IMR-90 (cell line): Measurements from ENCODE around the gene HAND1. TPM values are rescaled to one million over a fixed set of nuclear protein-coding genes. Genes with fewer than 3 reads are reported as not detected.

Source experiments
- ATAC-seq: fragments of 200-7000 bp; cut with Tn5 transposase; 2 replicates; pipeline ENCODE4 v1.9.1; 2020; ENCODE audit warnings: low read depth, mild to moderate bottlenecking, moderate library complexity
- BruUV-seq: library from RNA; stranded (reverse); fragments of 400-500 nt; replicated peaks from 2 replicates; lab custom pipeline; 2021; lab: Mats Ljungman, UMichigan
- CTCF ChIA-PET: fragments of 300-600 bp; formaldehyde crosslinking; extraction: SDS; loops from one replicate; lab custom pipeline; 2021; ENCODE audit warnings: antibody characterized with exemption; lab: Yijun Ruan, JAX
- POLR2A ChIA-PET: fragments of 300-600 bp; sonication (Branson Sonifier 250); formaldehyde crosslinking; loops from one replicate; lab custom pipeline; 2022; ENCODE audit warnings: antibody characterized with exemption; ENCODE audit not compliant: unreplicated experiment; lab: Charles Lee
- DNase-seq: peaks from one replicate; pipeline ENCODE4 v3.0.0; 2013
- H2AFZ ChIP-seq: replicated peaks from 2 replicates; pipeline ENCODE3; 2013; ENCODE audit warnings: low read length, mild to moderate bottlenecking; ENCODE audit not compliant: poor library complexity
- H2AK5ac ChIP-seq: 2 replicates; pipeline ENCODE4 v1.6.1; 2013; ENCODE audit warnings: low read depth, low read length, inconsistent platforms
- H2AK9ac ChIP-seq: replicated peaks from 2 replicates; pipeline ENCODE3; 2013; ENCODE audit warnings: mild to moderate bottlenecking, low read depth, low read length, moderate library complexity; ENCODE audit not compliant: poor library complexity
- H2BK120ac ChIP-seq: 2 replicates; pipeline ENCODE4 v1.6.1; 2013; ENCODE audit warnings: low read depth, low read length, inconsistent platforms
- H2BK15ac ChIP-seq: 3 replicates; pipeline ENCODE4 v1.6.1; 2013; ENCODE audit warnings: low read depth, low read length, inconsistent platforms
- H2BK20ac ChIP-seq: 2 replicates; pipeline ENCODE4 v1.6.1; 2013; ENCODE audit warnings: low read depth, mild to moderate bottlenecking, inconsistent platforms, low read length, moderate library complexity
- H2BK5ac ChIP-seq: 2 replicates; pipeline ENCODE4 v1.6.1; 2013; ENCODE audit warnings: mild to moderate bottlenecking, low read depth, low read length, inconsistent platforms; ENCODE audit not compliant: poor library complexity, severe bottlenecking
- H3K14ac ChIP-seq: replicated peaks from 2 replicates; pipeline ENCODE4 v1.6.1; 2013; ENCODE audit warnings: low read depth, low read length, inconsistent platforms
- H3K18ac ChIP-seq: 2 replicates; pipeline ENCODE4 v1.6.1; 2013; ENCODE audit warnings: low read depth, low read length, control low read depth
- H3K23ac ChIP-seq: 2 replicates; pipeline ENCODE4 v1.6.1; 2013; ENCODE audit warnings: low read depth, low read length, inconsistent platforms
- H3K27ac ChIP-seq: 2 replicates; pipeline ENCODE4 v1.5.1; 2013; ENCODE audit warnings: mild to moderate bottlenecking, control low read depth, low read length; ENCODE audit not compliant: insufficient read depth
- H3K27me3 ChIP-seq: 2 replicates; pipeline ENCODE4 v1.6.1; 2013; ENCODE audit warnings: low read length; ENCODE audit not compliant: control insufficient read depth, insufficient read depth
- H3K36me3 ChIP-seq: 2 replicates; pipeline ENCODE4 v1.6.1; 2013; ENCODE audit warnings: low read length, mixed read lengths; ENCODE audit not compliant: control insufficient read depth, insufficient read depth
- H3K4ac ChIP-seq: 2 replicates; pipeline ENCODE4 v1.6.1; 2013; ENCODE audit warnings: low read depth, low read length, inconsistent platforms
- H3K4me1 ChIP-seq: 2 replicates; pipeline ENCODE4 v1.6.1; 2013; ENCODE audit warnings: low read length, mixed read lengths; ENCODE audit not compliant: control insufficient read depth, insufficient read depth
- H3K4me2 ChIP-seq: 2 replicates; pipeline ENCODE4 v1.6.1; 2013; ENCODE audit warnings: low read depth, mild to moderate bottlenecking, control low read depth, low read length, moderate library complexity
- H3K4me3 ChIP-seq: 2 replicates; pipeline ENCODE4 v1.5.1; 2013; ENCODE audit warnings: low read depth, mild to moderate bottlenecking, control low read depth, low read length, moderate library complexity; ENCODE audit not compliant: insufficient read depth
- H3K56ac ChIP-seq: 2 replicates; pipeline ENCODE4 v1.6.1; 2013; ENCODE audit warnings: low read length, inconsistent platforms; ENCODE audit not compliant: insufficient read depth; ENCODE audit errors: extremely low read depth
- H3K79me1 ChIP-seq, 2 experiments: 2 replicates each; pipeline ENCODE4 v1.6.1; 2013; ENCODE audit warnings: low read length in 2 of 2, inconsistent platforms in 1 of 2, low read depth in 1 of 2
- H3K9ac ChIP-seq: 2 replicates; pipeline ENCODE4 v1.6.1; 2013; ENCODE audit warnings: low read depth, low read length, control low read depth
- H3K9me1 ChIP-seq: 2 replicates; pipeline ENCODE4 v1.6.1; 2013; ENCODE audit warnings: low read length, inconsistent platforms; ENCODE audit not compliant: insufficient read depth
- H3K9me3 ChIP-seq: 2 replicates; pipeline ENCODE4 v1.6.1; 2013; ENCODE audit warnings: low read length; ENCODE audit not compliant: control insufficient read depth, insufficient read depth
- H4K20me1 ChIP-seq: 2 replicates; pipeline ENCODE4 v1.6.1; 2013; ENCODE audit warnings: low read length, inconsistent platforms; ENCODE audit not compliant: insufficient read depth
- H4K5ac ChIP-seq: 2 replicates; pipeline ENCODE4 v1.6.1; 2013; ENCODE audit warnings: mild to moderate bottlenecking, low read depth, low read length, control low read depth
- H4K8ac ChIP-seq, 2 experiments: 2 replicates each; pipeline ENCODE4 v1.6.1; 2013; ENCODE audit warnings: low read depth in 2 of 2, low read length in 2 of 2, control low read depth in 1 of 2, inconsistent platforms in 1 of 2
- H4K91ac ChIP-seq: 2 replicates; pipeline ENCODE4 v1.6.1; 2013; ENCODE audit warnings: low read depth, low read length, inconsistent platforms; ENCODE audit not compliant: insufficient read depth
- BHLHE40 ChIP-seq: fragments of 150-350 bp; IDR thresholded peaks from 2 replicates; pipeline ENCODE4 v1.6.1; 2016; ENCODE audit warnings: mild to moderate bottlenecking, low read depth, low read length
- CEBPB ChIP-seq: IDR thresholded peaks from 2 replicates; pipeline ENCODE4 v1.6.1; 2012; ENCODE audit warnings: low read depth, low read length, improper control_type of control experiment
- CHD1 ChIP-seq: IDR thresholded peaks from 2 replicates; pipeline ENCODE4 v1.6.1; 2012; ENCODE audit warnings: low read depth, low read length, improper control_type of control experiment
- ELK1 ChIP-seq: fragments of 150-350 bp; IDR thresholded peaks from 2 replicates; pipeline ENCODE4 v1.6.1; 2016; ENCODE audit warnings: low read depth, mild to moderate bottlenecking, low read length, moderate library complexity, borderline replicate concordance
- FOS ChIP-seq: fragments of 150-350 bp; IDR thresholded peaks from 2 replicates; pipeline ENCODE4 v1.6.1; 2016; ENCODE audit warnings: low read depth, low read length
- MAFK ChIP-seq: IDR thresholded peaks from 2 replicates; pipeline ENCODE4 v1.6.1; 2012; ENCODE audit warnings: low read depth, low read length, improper control_type of control experiment
- MAZ ChIP-seq: IDR thresholded peaks from 2 replicates; pipeline ENCODE4 v1.6.1; 2012; ENCODE audit warnings: low read depth, mild to moderate bottlenecking, low read length, improper control_type of control experiment, moderate library complexity, borderline replicate concordance
- MXI1 ChIP-seq: IDR thresholded peaks from 2 replicates; pipeline ENCODE4 v1.6.1; 2012; ENCODE audit warnings: low read depth, mild to moderate bottlenecking, low read length, moderate library complexity, borderline replicate concordance
- NFE2L2 ChIP-seq: fragments of 150-350 bp; IDR thresholded peaks from 2 replicates; pipeline ENCODE4 v1.6.1; 2016; ENCODE audit warnings: low read depth, mild to moderate bottlenecking, low read length
- RAD21 ChIP-seq: IDR thresholded peaks from 2 replicates; pipeline ENCODE4 v1.6.1; 2012; ENCODE audit warnings: low read length, improper control_type of control experiment
- RCOR1 ChIP-seq: IDR thresholded peaks from 2 replicates; pipeline ENCODE4 v1.6.1; 2012; ENCODE audit warnings: mild to moderate bottlenecking, low read length, improper control_type of control experiment; ENCODE audit not compliant: insufficient replicate concordance
- WGBS, 2 experiments: methylation state at CpG; one replicate each; pipeline versions ENCODE4 v1.1.5 to v1.1.7; 2013; ENCODE audit warnings: missing lambda C conversion rate in 2 of 2; ENCODE audit not compliant: insufficient read length in 1 of 2; ENCODE audit errors: extremely low coverage in 2 of 2; 5-methylcytosine and 5-hydroxymethylcytosine counted together
- dilution Hi-C: fragments of 300-500 bp; cut with HindIII; formaldehyde crosslinking; loops from one replicate; pipeline ENCODE4 v1.14.3; 2018; ENCODE audit warnings: low sequenced_read_pairs; ENCODE audit not compliant: unreplicated experiment
- in situ Hi-C: fragments of 300-500 bp; cut with MboI; formaldehyde crosslinking; loops from 3 replicates; pipeline ENCODE4 v1.14.3; 2019; ENCODE audit warnings: low sequenced_read_pairs, inconsistent platforms, mixed read lengths
- intact Hi-C: fragments of 100-400 bp; cut with micrococcal nuclease; formaldehyde crosslinking; loops from 2 replicates; pipeline ENCODE4 v1.10.0; 2022
- polyA plus RNA-seq, 3 experiments: library from polyadenylated mRNA; depleted of rRNA; stranded (reverse); fragments of >200 nt; gene quantifications; 2 replicates each; pipeline ENCODE4 v1.2.3, GENCODE V29; 2012; ENCODE audit warnings: low replicate concordance in 1 of 3
- total RNA-seq: library from RNA; depleted of rRNA; stranded (reverse); fragments of >200 nt; gene quantifications from 2 replicates; pipeline ENCODE4 v1.2.3, GENCODE V29; 2012
- TF ChIP-seq, protein P1 (sequence below): conservative IDR thresholded peaks from 2 replicates; pipeline ENCODE4 v1.5.1; 2012; ENCODE audit warnings: mild to moderate bottlenecking, low read depth, low read length, improper control_type of control experiment

HAND1 gene
- total and polyA plus RNA-seq, 2 of the 4 experiments (the other 2 are of a cell fraction): not detected

GRCh38 chr5:154447089-154447725 is 30.8 kb downstream of the HAND1 start:
- ChIA-PET CTCF (no interaction called here), POLR2A (interaction anchor here (0.7 kb wide), 1 partner anchor 170 kb away, joined by 3 read pairs; no protein-coding TSS in a partner anchor)
- intact Hi-C loops (loop anchor here (1.0 to 5.0 kb wide), 2 partner anchors 375 to 490 kb away; partner anchors contain the start of gene GEMIN5), dilution Hi-C loops (no loop called here), in situ Hi-C loops (no loop called here)
- H2AK5ac ChIP-seq: no peak overlapping the region
- H4K91ac ChIP-seq: no peak overlapping the region
- peak overlapping the region; percentile 43; the same call in 1 of the 2 replicates for H3K14ac ChIP-seq
- H3K9ac ChIP-seq: peak overlapping the region; percentile 58
- peak overlapping the region; percentile 6 for H3K27ac ChIP-seq
- H3K4me2 ChIP-seq: peak overlapping the region; percentile 95
- H3K18ac ChIP-seq: no peak overlapping the region
- H4K8ac ChIP-seq: no peak overlapping the region
- no peaks in the 10 kb centered on the region for H3K9me3 ChIP-seq
- H2BK15ac ChIP-seq: no peak overlapping the region
- peak overlapping the region; percentile 77 for H2AK9ac ChIP-seq
- no peak overlapping the region for H2BK5ac ChIP-seq
- peak overlapping the region; percentile 58 for H3K23ac ChIP-seq
- H4K20me1 ChIP-seq: peaks cover 35% of the 10 kb centered on the region
- peaks cover 15% of the 10 kb centered on the region for H3K36me3 ChIP-seq
- H3K4ac ChIP-seq: no peak overlapping the region
- H3K4me1 ChIP-seq: peaks cover 7% of the 10 kb centered on the region
- H2BK20ac ChIP-seq: no peak overlapping the region
- peaks cover 33 to 51% of the 10 kb centered on the region in 2 experiments for H3K79me1 ChIP-seq
- ATAC-seq (no peak), DNase-seq (no peak)
- BruUV-seq: no TSS peak
- H3K56ac ChIP-seq: peak overlapping the region; percentile 19; the same call in 1 of the 2 replicates
- H2BK120ac ChIP-seq: no peak overlapping the region
- peak overlapping the region; percentile 97 for H3K4me3 ChIP-seq
- H2AFZ ChIP-seq: peak overlapping the region; percentile 100
- H4K5ac ChIP-seq: no peak overlapping the region
- H3K27me3 ChIP-seq: no peaks in the 10 kb centered on the region
- peaks cover 15% of the 10 kb centered on the region for H3K9me1 ChIP-seq
- no CpG with 5 or more reads among the region's 10 CpGs for WGBS, 2 experiments
- TF ChIP-seq NFE2L2: no peak
- TF ChIP-seq, protein P1, sequence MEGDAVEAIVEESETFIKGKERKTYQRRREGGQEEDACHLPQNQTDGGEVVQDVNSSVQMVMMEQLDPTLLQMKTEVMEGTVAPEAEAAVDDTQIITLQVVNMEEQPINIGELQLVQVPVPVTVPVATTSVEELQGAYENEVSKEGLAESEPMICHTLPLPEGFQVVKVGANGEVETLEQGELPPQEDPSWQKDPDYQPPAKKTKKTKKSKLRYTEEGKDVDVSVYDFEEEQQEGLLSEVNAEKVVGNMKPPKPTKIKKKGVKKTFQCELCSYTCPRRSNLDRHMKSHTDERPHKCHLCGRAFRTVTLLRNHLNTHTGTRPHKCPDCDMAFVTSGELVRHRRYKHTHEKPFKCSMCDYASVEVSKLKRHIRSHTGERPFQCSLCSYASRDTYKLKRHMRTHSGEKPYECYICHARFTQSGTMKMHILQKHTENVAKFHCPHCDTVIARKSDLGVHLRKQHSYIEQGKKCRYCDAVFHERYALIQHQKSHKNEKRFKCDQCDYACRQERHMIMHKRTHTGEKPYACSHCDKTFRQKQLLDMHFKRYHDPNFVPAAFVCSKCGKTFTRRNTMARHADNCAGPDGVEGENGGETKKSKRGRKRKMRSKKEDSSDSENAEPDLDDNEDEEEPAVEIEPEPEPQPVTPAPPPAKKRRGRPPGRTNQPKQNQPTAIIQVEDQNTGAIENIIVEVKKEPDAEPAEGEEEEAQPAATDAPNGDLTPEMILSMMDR: no peak
- no peak for TF ChIP-seq RAD21
- TF ChIP-seq MXI1: no peak
- TF ChIP-seq CHD1: no peak
- no peak for TF ChIP-seq MAFK
- no peak for TF ChIP-seq ELK1
- TF ChIP-seq FOS: no peak
- TF ChIP-seq MAZ: no peak
- no peak for TF ChIP-seq RCOR1
- no peak for TF ChIP-seq CEBPB
- no peak for TF ChIP-seq BHLHE40
